IgD-negative memory B cell (primary cell): ENCODE measurements around the gene FGD1. TPM values are rescaled to one million over a fixed set of nuclear protein-coding genes. Genes with fewer than 3 reads are reported as not detected.
"Not testable (repeated sequence)": the region's sequence is repeated elsewhere in the genome, so short reads cannot be mapped to it uniquely, and the experiment has no call there.

ENCODE experiments used
- H3K27ac Mint-ChIP-seq, 3 donors: one replicate each; pipeline ENCODE4 v1.8.0; 2020 to 2022; ENCODE audit warnings: mild to moderate bottlenecking in 3 of 3, mixed read lengths in 3 of 3, moderate library complexity in 1 of 3
- H3K27me3 Mint-ChIP-seq: one replicate; pipeline ENCODE4 v1.8.0; 2021; ENCODE audit warnings: mixed read lengths
- H3K36me3 Mint-ChIP-seq: one replicate; pipeline ENCODE4 v1.8.0; 2020; ENCODE audit warnings: mild to moderate bottlenecking, mixed read lengths
- H3K4me1 Mint-ChIP-seq, 3 donors: one replicate each; pipeline ENCODE4 v1.8.0; 2020 to 2022; ENCODE audit warnings: mixed read lengths in 3 of 3, mild to moderate bottlenecking in 1 of 3
- H3K4me3 Mint-ChIP-seq, 4 donors: one replicate each; pipeline ENCODE4 v1.8.0; 2020 to 2022; ENCODE audit warnings: mild to moderate bottlenecking in 4 of 4, mixed read lengths in 4 of 4, moderate library complexity in 3 of 4
- H3K9me3 Mint-ChIP-seq, 3 donors: one replicate each; pipeline ENCODE4 v1.8.0; 2020 to 2021; ENCODE audit warnings: mixed read lengths in 3 of 3, mild to moderate bottlenecking in 1 of 3
- polyA plus RNA-seq: library from polyadenylated mRNA; unstranded; fragments of 300-500 nt; fragmentation: Illumina TruSeq; gene quantifications from one replicate; pipeline ENCODE4 v1.2.3, GENCODE V29; 2021

The FGD1 gene
- polyA plus RNA-seq, 1 donor from 2014 or later, result 0.55 TPM

GRCh38 chrX:54489819-54490218 lies 6.2 kb downstream of the FGD1 start:
- not testable (repeated sequence) for H3K27ac Mint-ChIP-seq, H3K4me3 Mint-ChIP-seq, H3K36me3 Mint-ChIP-seq, H3K4me1 Mint-ChIP-seq, H3K9me3 Mint-ChIP-seq
- H3K27me3 Mint-ChIP-seq, result peaks cover 15% of the 10 kb centered on the region

GRCh38 chrX:54484666-54485065 lies 11.4 kb downstream of the FGD1 start:
- no peak overlapping the region for H3K4me3 Mint-ChIP-seq
- H3K27me3 Mint-ChIP-seq, result peaks cover 12% of the 10 kb centered on the region
- no peak overlapping the region for H3K27ac Mint-ChIP-seq
- H3K36me3 Mint-ChIP-seq, result no peaks in the 10 kb centered on the region
- H3K9me3 Mint-ChIP-seq, result peaks cover 0 to 2% (median 2%) of the 10 kb centered on the region in 3 donors
- H3K4me1 Mint-ChIP-seq, result peaks cover 0 to 5% (median 0%) of the 10 kb centered on the region in 3 donors

GRCh38 chrX:54483946-54484345 lies 12.1 kb downstream of the FGD1 start:
- H3K36me3 Mint-ChIP-seq, result no peaks in the 10 kb centered on the region
- H3K27me3 Mint-ChIP-seq, result peaks cover 10% of the 10 kb centered on the region
- H3K4me1 Mint-ChIP-seq, result peaks cover 0 to 7% (median 0%) of the 10 kb centered on the region in 3 donors
- H3K9me3 Mint-ChIP-seq, result peaks cover 0 to 2% (median 0%) of the 10 kb centered on the region in 3 donors
- H3K27ac Mint-ChIP-seq, result no peak overlapping the region
- no peak overlapping the region for H3K4me3 Mint-ChIP-seq

- Mint-ChIP-seq H3K27me3 (peaks cover 9% of the 10 kb centered on the region), H3K36me3 (no peaks in the 10 kb centered on the region), H3K27ac (no peak overlapping the region), H3K4me1 (peaks cover 0 to 7% (median 1%) of the 10 kb centered on the region in 3 donors), H3K9me3 (peaks cover 0 to 2% (median 0%) of the 10 kb centered on the region in 3 donors), H3K4me3 (no peak overlapping the region)
Measured at GRCh38 chrX:54482839-54483593, 13.0 kb downstream of the FGD1 start.

GRCh38 chrX:54479136-54480111 lies 16.6 kb downstream of the FGD1 start:
- no peaks in the 10 kb centered on the region for H3K9me3 Mint-ChIP-seq
- peaks cover 9% of the 10 kb centered on the region for H3K27me3 Mint-ChIP-seq
- H3K36me3 Mint-ChIP-seq, result no peaks in the 10 kb centered on the region
- peaks cover 0 to 7% (median 1%) of the 10 kb centered on the region in 3 donors for H3K4me1 Mint-ChIP-seq
- no peak overlapping the region for H3K4me3 Mint-ChIP-seq
- peak overlapping the region in 1 of 3 donors; percentile 63 for H3K27ac Mint-ChIP-seq

- Mint-ChIP-seq H3K36me3 (no peaks in the 10 kb centered on the region), H3K9me3 (no peaks in the 10 kb centered on the region), H3K27me3 (no peaks in the 10 kb centered on the region), H3K4me3 (no peak overlapping the region), H3K4me1 (peaks cover 0 to 1% (median under 1%) of the 10 kb centered on the region in 3 donors), H3K27ac (no peak overlapping the region)
Measured at GRCh38 chrX:54473993-54474859, 21.8 kb downstream of the FGD1 start.

- Mint-ChIP-seq H3K4me1 (no peaks in the 10 kb centered on the region), H3K27me3 (no peaks in the 10 kb centered on the region), H3K27ac (no peak overlapping the region), H3K4me3 (no peak overlapping the region), H3K9me3 (no peaks in the 10 kb centered on the region), H3K36me3 (peaks cover 3% of the 10 kb centered on the region)
Measured at GRCh38 chrX:54470054-54470760, 25.8 kb downstream of the FGD1 start.

- Mint-ChIP-seq H3K27ac (no peak overlapping the region), H3K9me3 (no peaks in the 10 kb centered on the region), H3K27me3 (no peaks in the 10 kb centered on the region), H3K4me1 (no peaks in the 10 kb centered on the region), H3K4me3 (no peak overlapping the region), H3K36me3 (no peaks in the 10 kb centered on the region)
Measured at GRCh38 chrX:54452920-54453319, 43.1 kb downstream of the FGD1 start.

- Mint-ChIP-seq H3K27me3 (no peaks in the 10 kb centered on the region), H3K27ac (no peak overlapping the region), H3K9me3 (no peaks in the 10 kb centered on the region), H3K4me3 (no peak overlapping the region), H3K36me3 (no peaks in the 10 kb centered on the region), H3K4me1 (no peaks in the 10 kb centered on the region)
Measured at GRCh38 chrX:54449929-54450328, 46.1 kb downstream of the FGD1 start.

GRCh38 chrX:54447461-54447860 lies 48.6 kb downstream of the FGD1 start:
- Mint-ChIP-seq H3K9me3 (no peaks in the 10 kb centered on the region), H3K4me3 (no peak overlapping the region), H3K36me3 (no peaks in the 10 kb centered on the region), H3K4me1 (peaks cover 0 to 2% (median 0%) of the 10 kb centered on the region in 3 donors), H3K27ac (no peak overlapping the region), H3K27me3 (no peaks in the 10 kb centered on the region)

GRCh38 chrX:54446084-54446483 lies 50.0 kb downstream of the FGD1 start:
- Mint-ChIP-seq H3K9me3 (no peaks in the 10 kb centered on the region), H3K27ac (no peak overlapping the region), H3K36me3 (no peaks in the 10 kb centered on the region), H3K27me3 (no peaks in the 10 kb centered on the region), H3K4me3 (no peak overlapping the region), H3K4me1 (peaks cover 1 to 13% (median 5%) of the 10 kb centered on the region in 3 donors)

GRCh38 chrX:54444752-54445151 lies 51.3 kb downstream of the FGD1 start:
- H3K27ac Mint-ChIP-seq, result peak overlapping the region in 1 of 3 donors; percentile 24
- no peaks in the 10 kb centered on the region for H3K36me3 Mint-ChIP-seq
- no peaks in the 10 kb centered on the region for H3K27me3 Mint-ChIP-seq
- peaks cover 5 to 18% (median 5%) of the 10 kb centered on the region in 3 donors for H3K4me1 Mint-ChIP-seq
- peak overlapping the region in 1 of 4 donors; percentile 39 for H3K4me3 Mint-ChIP-seq
- no peaks in the 10 kb centered on the region for H3K9me3 Mint-ChIP-seq

- Mint-ChIP-seq H3K4me3 (no peak overlapping the region), H3K9me3 (no peaks in the 10 kb centered on the region), H3K27ac (no peak overlapping the region)
Measured at GRCh38 chrX:54442790-54443189, 53.2 kb downstream of the FGD1 start.

More at GRCh38 chrX:54442790-54443189, 53.2 kb downstream of the FGD1 start:
- Mint-ChIP-seq H3K36me3 (no peaks in the 10 kb centered on the region), H3K27me3 (no peaks in the 10 kb centered on the region), H3K4me1 (peaks cover 5 to 19% (median 8%) of the 10 kb centered on the region in 3 donors)
